ENCODE data around the gene CFTR. TPM values are rescaled to one million over a fixed set of nuclear protein-coding genes. Genes with fewer than 3 reads are reported as not detected.

CFTR gene
- total RNA-seq, 1 experiment from 2014 or later = not detected

- no peaks in the 10 kb centered on the region for H4K20me1 ChIP-seq (ENCODE audit: insufficient read depth)
- H3K4me1 ChIP-seq (replicated peaks; ENCODE audit: insufficient read depth) = no peaks in the 10 kb centered on the region
- H3K27me3 ChIP-seq (ENCODE audit: insufficient read depth, low read depth) = no peaks in the 10 kb centered on the region
- H3K9me2 ChIP-seq (ENCODE audit: insufficient read depth) = no peaks in the 10 kb centered on the region
- no peaks in the 10 kb centered on the region for H3F3A ChIP-seq (ENCODE audit: insufficient read depth, low read depth)
- BruUV-seq (replicated peaks) = no TSS peak
- no peak overlapping the region for H3K27ac ChIP-seq
- no peaks in the 10 kb centered on the region for H3K79me2 ChIP-seq (ENCODE audit: low read depth)
- no peaks in the 10 kb centered on the region for H3K9me3 ChIP-seq (ENCODE audit: insufficient read depth, low read depth)
- intact Hi-C loops (cut with micrococcal nuclease; ENCODE audit: unreplicated experiment) = no loop called here
- no peak overlapping the region for H3K4me2 ChIP-seq
- TF ChIP-seq EZH2 (IDR thresholded peaks at IDR 0.05; ENCODE audit: low read depth) = no peak
- no peak for TF ChIP-seq CTCF (conservative IDR thresholded peaks at IDR 0.05)
- no peak for DNase-seq
- no peak overlapping the region for H2AFZ ChIP-seq
- no peaks in the 10 kb centered on the region for H3K36me3 ChIP-seq (ENCODE audit: low read depth)
- ChIA-PET POLR2A (ENCODE audit: unreplicated experiment) (no interaction called here), CTCF (interaction anchor here (0.6 to 0.7 kb wide), 2 partner anchors 22 to 91 kb away, joined by 4 read pairs; no protein-coding TSS in a partner anchor)
- no peak overlapping the region for H3K4me3 ChIP-seq
Observed at GRCh38 chr7:117550625-117551024, 70.8 kb downstream of the CFTR start.

- BruUV-seq (replicated peaks) = no TSS peak
- no peaks in the 10 kb centered on the region for H3K4me1 ChIP-seq (replicated peaks; ENCODE audit: insufficient read depth)
- no peak overlapping the region for H3K4me3 ChIP-seq
- no peaks in the 10 kb centered on the region for H3K9me3 ChIP-seq (ENCODE audit: insufficient read depth, low read depth)
- no peaks in the 10 kb centered on the region for H3K36me3 ChIP-seq (ENCODE audit: low read depth)
- no peak overlapping the region for H3K4me2 ChIP-seq
- no peaks in the 10 kb centered on the region for H3K27me3 ChIP-seq (ENCODE audit: insufficient read depth, low read depth)
- no peak for TF ChIP-seq CTCF (conservative IDR thresholded peaks at IDR 0.05)
- TF ChIP-seq EZH2 (IDR thresholded peaks at IDR 0.05; ENCODE audit: low read depth) = no peak
- POLR2A ChIA-PET (ENCODE audit: unreplicated experiment) = interaction anchor here (0.9 kb wide), 1 partner anchor 128 kb away, joined by 5 read pairs; no protein-coding TSS in a partner anchor
- no peak for DNase-seq
- no peaks in the 10 kb centered on the region for H4K20me1 ChIP-seq (ENCODE audit: insufficient read depth)
- H3K79me2 ChIP-seq (ENCODE audit: low read depth) = no peaks in the 10 kb centered on the region
- intact Hi-C loops (cut with micrococcal nuclease; ENCODE audit: unreplicated experiment) = no loop called here
- CTCF ChIA-PET = no interaction called here
- H3K9me2 ChIP-seq (ENCODE audit: insufficient read depth) = no peaks in the 10 kb centered on the region
- no peak overlapping the region for H2AFZ ChIP-seq
- H3F3A ChIP-seq (ENCODE audit: insufficient read depth, low read depth) = no peaks in the 10 kb centered on the region
- H3K27ac ChIP-seq = no peak overlapping the region
Observed at GRCh38 chr7:117552660-117553059, 72.8 kb downstream of the CFTR start.

- H3K27me3 ChIP-seq (ENCODE audit: insufficient read depth, low read depth) = no peaks in the 10 kb centered on the region
- no peaks in the 10 kb centered on the region for H3K9me2 ChIP-seq (ENCODE audit: insufficient read depth)
- intact Hi-C loops (cut with micrococcal nuclease; ENCODE audit: unreplicated experiment) = no loop called here
- DNase-seq = no peak
- H4K20me1 ChIP-seq (ENCODE audit: insufficient read depth) = no peaks in the 10 kb centered on the region
- H3K27ac ChIP-seq = no peak overlapping the region
- no peak overlapping the region for H2AFZ ChIP-seq
- CTCF ChIA-PET = no interaction called here
- H3K4me3 ChIP-seq = no peak overlapping the region
- TF ChIP-seq CTCF (conservative IDR thresholded peaks at IDR 0.05) = no peak
- TF ChIP-seq EZH2 (IDR thresholded peaks at IDR 0.05; ENCODE audit: low read depth) = no peak
- POLR2A ChIA-PET (ENCODE audit: unreplicated experiment) = no interaction called here
- no peak overlapping the region for H3K4me2 ChIP-seq
- H3K9me3 ChIP-seq (ENCODE audit: insufficient read depth, low read depth) = no peaks in the 10 kb centered on the region
- no peaks in the 10 kb centered on the region for H3K36me3 ChIP-seq (ENCODE audit: low read depth)
- no peaks in the 10 kb centered on the region for H3K79me2 ChIP-seq (ENCODE audit: low read depth)
- no peaks in the 10 kb centered on the region for H3F3A ChIP-seq (ENCODE audit: insufficient read depth, low read depth)
- no TSS peak for BruUV-seq (replicated peaks)
- H3K4me1 ChIP-seq (replicated peaks; ENCODE audit: insufficient read depth) = no peaks in the 10 kb centered on the region
Observed at GRCh38 chr7:117555260-117555659, 75.4 kb downstream of the CFTR start.

All from PC-9 (cell line).